T-helper 2 cell treated with Interferon-gamma antibody and Interleukin-4, amounts not matched to agents 5 μg/mL and 100 μg/mL, for 36 hours (primary cell): ENCODE data around the gene DGLUCY.

Experiments
- DNase-seq: peaks from one replicate; pipeline ENCODE4 v3.0.0; 2021; ENCODE audit warnings: low spot score
- H3K27ac Mint-ChIP-seq: one replicate; pipeline ENCODE4 v1.8.0; 2021; ENCODE audit warnings: mild to moderate bottlenecking, mixed read lengths
- H3K27me3 Mint-ChIP-seq: one replicate; pipeline ENCODE4 v1.8.0; 2021; ENCODE audit warnings: low read depth, mixed read lengths
- H3K36me3 Mint-ChIP-seq: one replicate; pipeline ENCODE4 v1.8.0; 2021; ENCODE audit warnings: low read depth, mixed read lengths
- H3K4me1 Mint-ChIP-seq: one replicate; pipeline ENCODE4 v1.8.0; 2021; ENCODE audit warnings: low read depth, mixed read lengths
- H3K4me3 Mint-ChIP-seq: one replicate; pipeline ENCODE4 v1.8.0; 2022; ENCODE audit warnings: mild to moderate bottlenecking, moderate library complexity, mixed read lengths
- H3K9me3 Mint-ChIP-seq: one replicate; pipeline ENCODE4 v1.8.0; 2021; ENCODE audit warnings: mixed read lengths

Gene DGLUCY

GRCh38 chr14:91267965-91268437 lies 154.1 kb downstream of the DGLUCY start:
- Mint-ChIP-seq H3K4me3 (no peak overlapping the region), H3K36me3 (peaks cover 39% of the 10 kb centered on the region), H3K27me3 (peaks cover 5% of the 10 kb centered on the region), H3K9me3 (no peaks in the 10 kb centered on the region), H3K4me1 (peaks cover 34% of the 10 kb centered on the region), H3K27ac (peak overlapping the region; percentile 10)
- no peak for DNase-seq

GRCh38 chr14:91269076-91269991 lies 155.5 kb downstream of the DGLUCY start:
- Mint-ChIP-seq H3K9me3 (no peaks in the 10 kb centered on the region), H3K4me1 (peaks cover 23% of the 10 kb centered on the region), H3K27ac (peak overlapping the region; percentile 38), H3K4me3 (no peak overlapping the region), H3K27me3 (peaks cover 2% of the 10 kb centered on the region), H3K36me3 (peaks cover 42% of the 10 kb centered on the region)
- no peak for DNase-seq

- peak overlapping the region; percentile 49 for H3K27ac Mint-ChIP-seq
- no peak overlapping the region for H3K4me3 Mint-ChIP-seq
Observed at GRCh38 chr14:91270188-91270587, 156.3 kb downstream of the DGLUCY start.

GRCh38 chr14:91270619-91271018 lies 156.7 kb downstream of the DGLUCY start:
- peaks cover 47% of the 10 kb centered on the region for H3K36me3 Mint-ChIP-seq
- H3K4me1 Mint-ChIP-seq, result peaks cover 16% of the 10 kb centered on the region
- no peaks in the 10 kb centered on the region for H3K9me3 Mint-ChIP-seq
- no peak overlapping the region for H3K4me3 Mint-ChIP-seq
- DNase-seq, result no peak
- peak overlapping the region; percentile 49 for H3K27ac Mint-ChIP-seq
- H3K27me3 Mint-ChIP-seq, result no peaks in the 10 kb centered on the region

More at GRCh38 chr14:91270188-91270587, 156.3 kb downstream of the DGLUCY start:
- Mint-ChIP-seq H3K9me3 (no peaks in the 10 kb centered on the region), H3K36me3 (peaks cover 49% of the 10 kb centered on the region), H3K4me1 (peaks cover 19% of the 10 kb centered on the region), H3K27me3 (no peaks in the 10 kb centered on the region)
- no peak for DNase-seq

GRCh38 chr14:91271639-91272038 lies 157.8 kb downstream of the DGLUCY start:
- Mint-ChIP-seq H3K9me3 (no peaks in the 10 kb centered on the region), H3K4me1 (peaks cover 12% of the 10 kb centered on the region), H3K36me3 (peaks cover 50% of the 10 kb centered on the region), H3K27me3 (no peaks in the 10 kb centered on the region), H3K4me3 (no peak overlapping the region), H3K27ac (no peak overlapping the region)
- no peak for DNase-seq

GRCh38 chr14:91272341-91273272 lies 158.7 kb downstream of the DGLUCY start:
- no peaks in the 10 kb centered on the region for H3K9me3 Mint-ChIP-seq
- peaks cover 9% of the 10 kb centered on the region for H3K4me1 Mint-ChIP-seq
- peak overlapping the region; percentile 49 for H3K27ac Mint-ChIP-seq
- H3K4me3 Mint-ChIP-seq, result no peak overlapping the region
- no peak for DNase-seq
- no peaks in the 10 kb centered on the region for H3K27me3 Mint-ChIP-seq
- H3K36me3 Mint-ChIP-seq, result peaks cover 56% of the 10 kb centered on the region

GRCh38 chr14:91273273-91273884 lies 159.5 kb downstream of the DGLUCY start:
- no peaks in the 10 kb centered on the region for H3K27me3 Mint-ChIP-seq
- no peak overlapping the region for H3K4me3 Mint-ChIP-seq
- no peak overlapping the region for H3K27ac Mint-ChIP-seq
- H3K4me1 Mint-ChIP-seq, result peaks cover 6% of the 10 kb centered on the region
- no peaks in the 10 kb centered on the region for H3K9me3 Mint-ChIP-seq
- peaks cover 55% of the 10 kb centered on the region for H3K36me3 Mint-ChIP-seq
- DNase-seq, result no peak

GRCh38 chr14:91273885-91274273 lies 160.0 kb downstream of the DGLUCY start:
- H3K4me1 Mint-ChIP-seq, result peaks cover 6% of the 10 kb centered on the region
- H3K36me3 Mint-ChIP-seq, result peaks cover 56% of the 10 kb centered on the region
- H3K4me3 Mint-ChIP-seq, result no peak overlapping the region
- H3K27me3 Mint-ChIP-seq, result no peaks in the 10 kb centered on the region
- no peak for DNase-seq
- no peaks in the 10 kb centered on the region for H3K9me3 Mint-ChIP-seq
- no peak overlapping the region for H3K27ac Mint-ChIP-seq

- Mint-ChIP-seq H3K4me1 (no peaks in the 10 kb centered on the region), H3K9me3 (no peaks in the 10 kb centered on the region), H3K36me3 (peaks cover 55% of the 10 kb centered on the region), H3K4me3 (no peak overlapping the region), H3K27me3 (no peaks in the 10 kb centered on the region), H3K27ac (no peak overlapping the region)
- DNase-seq, result no peak
Observed at GRCh38 chr14:91274796-91275195, 160.9 kb downstream of the DGLUCY start.
